NCI-H1694 treated with DMSO at 0.1 percent for 48 hours (cell line): ENCODE results near the gene VEGFD.
"Not testable (repeated sequence)": the region's sequence is repeated elsewhere in the genome, so short reads cannot be mapped to it uniquely, and the experiment has no call there.

ENCODE experiments used
- DNase-seq: peaks from one replicate; lab custom pipeline; 2025; lab: John Stamatoyannopoulos, UW

Gene VEGFD

GRCh38 chrX:15358533-15358932, 25.7 kb downstream of the VEGFD start:
- no peak for DNase-seq

- DNase-seq = no peak
These were observed 27.8 kb downstream of the VEGFD start for GRCh38 chrX:15356444-15356843.

GRCh38 chrX:15350329-15350996, 33.8 kb downstream of the VEGFD start:
- DNase-seq = no peak

- DNase-seq = peak; percentile 68
These were observed 35.2 kb downstream of the VEGFD start for GRCh38 chrX:15349046-15349445.

GRCh38 chrX:15345976-15346375, 38.2 kb downstream of the VEGFD start:
- no peak for DNase-seq

GRCh38 chrX:15344106-15344505, 40.1 kb downstream of the VEGFD start:
- DNase-seq = no peak

GRCh38 chrX:15343075-15343476, 41.1 kb downstream of the VEGFD start:
- no peak for DNase-seq

DNA sequence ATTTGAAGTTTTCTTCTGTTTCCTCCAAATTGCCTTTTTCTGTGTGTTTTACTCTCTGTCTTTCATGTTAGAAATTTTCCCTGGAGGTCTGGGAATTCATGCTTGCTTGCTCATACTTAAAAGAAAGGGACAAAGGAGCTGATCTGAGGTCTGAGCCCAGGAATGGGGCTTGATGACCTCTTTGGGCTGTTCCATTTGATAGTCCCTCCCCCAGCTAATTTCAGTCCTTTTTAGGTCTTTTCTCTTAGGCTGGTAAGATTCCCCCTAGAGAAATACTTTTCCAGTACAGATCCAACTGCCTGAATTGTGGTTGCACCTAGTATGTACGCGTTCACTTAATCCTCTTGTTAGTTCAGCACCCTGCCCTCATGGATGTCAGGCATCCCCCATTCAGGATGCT, 43.3 kb downstream of the VEGFD start:
- no peak for DNase-seq

DNA sequence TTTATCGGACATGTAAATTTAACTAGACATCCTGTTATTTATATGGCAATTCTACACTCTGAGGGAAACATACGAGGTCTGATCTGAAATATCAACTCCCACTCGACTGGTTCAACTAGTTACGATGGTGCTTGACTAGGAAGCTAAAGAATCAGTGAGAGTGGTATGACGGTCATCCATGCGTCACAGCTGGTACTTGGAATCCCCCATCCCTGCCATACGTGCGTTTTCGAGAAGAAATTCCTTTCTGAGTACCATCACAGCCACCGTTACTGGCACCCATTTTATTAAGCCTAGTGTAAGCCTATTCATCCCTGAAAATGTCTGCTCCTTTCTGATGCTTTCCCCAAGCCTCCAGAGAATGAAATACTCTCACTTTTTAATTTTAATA, 48.2 kb downstream of the VEGFD start:
- no peak for DNase-seq

GRCh38 chrX:15335135-15336022, 48.8 kb downstream of the VEGFD start, which contains the start of gene PIGA:
TSS of gene PIGA (minus strand) at chrX:15335523. CDS start at chrX:15331930, 3,593 bp downstream.
- peak; percentile 84 for DNase-seq

GRCh38 chrX:15334561-15334960, 49.7 kb downstream of the VEGFD start:
- DNase-seq = no peak

DNA sequence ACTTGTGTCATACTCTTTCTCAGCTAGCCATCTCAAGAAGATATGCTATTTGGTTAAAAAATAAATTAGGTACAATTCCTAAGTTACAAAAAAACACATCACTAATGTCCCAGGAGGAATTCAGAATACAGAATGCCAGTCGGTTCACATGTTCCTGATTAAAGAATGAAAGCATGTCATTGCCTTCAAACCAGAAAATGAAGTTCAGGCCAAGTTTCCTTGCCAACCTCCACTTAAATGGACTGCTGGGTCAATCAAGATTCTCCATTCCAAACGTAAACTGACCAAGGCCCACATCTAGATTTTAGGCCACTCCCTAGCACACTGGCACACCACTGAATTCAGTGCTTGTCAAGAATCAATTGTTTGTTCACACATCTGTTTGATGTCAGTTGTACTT, 55.4 kb downstream of the VEGFD start:
- DNase-seq = no peak

DNA sequence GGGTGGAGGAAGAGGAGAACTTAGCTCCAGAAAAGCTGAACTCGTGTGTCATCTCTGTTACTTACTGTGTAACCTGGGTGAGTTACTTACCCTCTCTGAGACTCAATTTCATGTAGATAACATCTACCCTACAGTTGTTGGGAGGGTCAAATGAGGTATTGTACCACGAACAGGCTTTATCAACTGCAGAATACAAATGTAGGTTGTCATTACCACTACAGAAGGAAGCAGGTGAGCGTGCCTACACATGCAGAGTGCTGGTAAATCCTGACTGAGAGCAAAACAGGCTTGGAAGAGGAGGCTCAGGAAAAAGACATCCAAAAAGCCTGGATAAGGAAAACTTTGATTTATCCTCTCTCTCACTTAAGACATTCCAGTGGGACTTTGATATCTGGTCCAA, 56.1 kb downstream of the VEGFD start:
- DNase-seq = no peak

GRCh38 chrX:15322472-15322871, 61.7 kb downstream of the VEGFD start:
- no peak for DNase-seq

DNA sequence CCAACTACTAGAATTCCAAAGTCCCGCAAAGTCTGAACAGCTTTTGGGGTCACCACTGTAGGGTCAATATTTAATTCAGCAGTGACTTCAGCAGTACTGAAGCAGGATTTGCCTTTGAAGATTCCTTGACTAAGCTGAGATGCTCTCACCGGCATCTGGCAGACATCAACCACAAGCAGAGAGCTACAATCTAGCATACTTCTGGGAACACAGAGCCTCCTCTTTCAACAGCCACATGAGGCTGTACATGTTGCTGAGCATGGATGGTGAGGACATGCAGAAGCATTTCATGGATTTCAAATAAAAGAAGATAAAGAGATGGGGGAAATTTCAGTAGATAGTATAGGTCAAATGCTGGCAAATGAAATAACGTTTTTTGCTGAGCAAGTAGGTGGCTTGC, 62.1 kb downstream of the VEGFD start:
- no peak for DNase-seq

- DNase-seq = no peak
These were observed 62.8 kb downstream of the VEGFD start for GRCh38 chrX:15321447-15321846.

DNA sequence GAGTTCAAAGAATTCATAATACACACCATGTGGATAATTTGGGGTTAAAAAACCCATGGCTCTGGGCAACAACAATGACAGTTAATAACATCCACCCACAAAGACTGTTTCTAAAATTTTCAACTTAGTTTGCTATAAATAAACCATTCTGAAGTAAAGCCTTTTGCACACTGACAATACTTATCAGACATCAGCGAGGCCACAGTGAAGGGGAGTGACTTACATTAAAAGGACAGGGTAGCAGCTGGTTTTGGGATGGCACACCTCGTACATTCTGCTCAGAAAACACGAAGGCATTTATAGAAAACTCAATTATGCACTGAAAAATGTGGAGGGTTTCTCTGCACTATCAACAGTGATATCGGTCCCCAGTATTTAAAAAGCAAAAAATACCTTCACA, 63.9 kb downstream of the VEGFD start:
- no peak for DNase-seq

- DNase-seq = no peak
These were observed 65.1 kb downstream of the VEGFD start for GRCh38 chrX:15319075-15319474.

- DNase-seq = no peak
These were observed 68.7 kb downstream of the VEGFD start, which contains the start of gene ASB11 for GRCh38 chrX:15315509-15315908. TSS of gene ASB11 (minus strand) at chrX:15315640. CDS start at chrX:15315605, 35 bp downstream.

GRCh38 chrX:15314472-15314871, 69.7 kb downstream of the VEGFD start:
- DNase-seq = no peak

GRCh38 chrX:15311119-15311518, 73.1 kb downstream of the VEGFD start:
- DNase-seq = no peak

DNA sequence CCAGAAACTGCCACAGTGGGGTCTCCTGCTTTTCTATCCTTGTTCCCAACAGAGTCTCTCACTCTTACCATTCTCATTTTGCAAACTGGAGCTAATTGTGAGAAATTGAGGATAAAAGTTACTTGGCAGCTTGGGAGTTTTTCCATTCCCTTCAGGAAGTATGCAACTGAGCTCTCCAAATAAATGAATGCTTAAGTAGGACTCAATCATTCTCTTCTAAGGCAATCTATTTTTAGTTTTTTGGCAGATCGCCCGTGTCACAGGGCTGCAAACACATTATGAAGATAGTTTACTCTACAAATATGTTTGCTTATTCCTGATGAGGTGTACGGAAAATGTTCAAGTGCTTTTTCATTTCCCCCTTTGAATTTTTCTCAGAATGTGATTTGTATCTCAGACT, 74.1 kb downstream of the VEGFD start:
- DNase-seq = no peak

DNA sequence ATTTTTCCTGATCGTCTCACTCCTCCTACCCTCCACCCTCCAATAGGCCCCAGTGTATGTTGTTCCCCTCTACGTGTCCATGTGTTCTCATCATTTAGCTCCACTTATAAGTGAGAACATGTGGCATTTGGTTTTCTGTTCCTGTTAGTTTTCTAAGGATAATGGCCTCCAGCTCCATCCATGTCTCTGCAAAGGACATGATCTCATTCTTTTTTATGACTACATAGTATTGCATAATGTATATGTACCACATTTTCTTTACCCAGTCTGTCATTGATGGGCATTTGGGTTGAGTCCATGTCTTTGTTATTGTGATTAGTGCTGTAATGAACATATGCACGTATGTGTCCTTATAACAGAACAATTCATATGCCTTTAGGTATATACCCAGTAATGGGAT, 78.3 kb downstream of the VEGFD start:
- not testable (repeated sequence) for DNase-seq
